Progenitor cell of endocrine pancreas (in vitro differentiated cells): ENCODE data around the gene ATP2A3. TPM values are rescaled to one million over a fixed set of nuclear protein-coding genes. Genes with fewer than 3 reads are reported as not detected.

Experiments
- DNase-seq: peaks from one replicate; pipeline ENCODE4 v3.0.0; 2021; ENCODE audit warnings: low spot score; ENCODE audit not compliant: unreplicated experiment
- H3K27ac Mint-ChIP-seq: 2 replicates; pipeline ENCODE4 v1.8.0; 2021; ENCODE audit warnings: mild to moderate bottlenecking, moderate library complexity, mixed read lengths
- H3K27me3 Mint-ChIP-seq: 2 replicates; pipeline ENCODE4 v1.8.0; 2021; ENCODE audit warnings: mixed read lengths
- H3K36me3 Mint-ChIP-seq: 2 replicates; pipeline ENCODE4 v1.8.0; 2022; ENCODE audit warnings: mixed read lengths; ENCODE audit not compliant: insufficient read depth
- H3K4me1 Mint-ChIP-seq: 2 replicates; pipeline ENCODE4 v1.8.0; 2021; ENCODE audit warnings: low read depth, mixed read lengths
- H3K4me3 Mint-ChIP-seq: 2 replicates; pipeline ENCODE4 v1.8.0; 2021; ENCODE audit warnings: low read depth, mild to moderate bottlenecking, moderate library complexity, mixed read lengths
- H3K9me3 Mint-ChIP-seq: 2 replicates; pipeline ENCODE4 v1.8.0; 2021; ENCODE audit warnings: low read depth, mixed read lengths
- total RNA-seq: library from RNA; stranded (reverse); gene quantifications from 2 replicates; pipeline ENCODE4 v1.2.1, GENCODE V29; 2021
- TF ChIP-seq, protein P1 (sequence below): fragments of 200-600 bp; sonication (generic); IDR thresholded peaks from one replicate; pipeline ENCODE4 v1.5.0; 2021; ENCODE audit warnings: antibody characterized with exemption, mild to moderate bottlenecking; ENCODE audit not compliant: unreplicated experiment

The ATP2A3 gene
- total RNA-seq, 1 donor from 2014 or later = 59.2 TPM

DNA sequence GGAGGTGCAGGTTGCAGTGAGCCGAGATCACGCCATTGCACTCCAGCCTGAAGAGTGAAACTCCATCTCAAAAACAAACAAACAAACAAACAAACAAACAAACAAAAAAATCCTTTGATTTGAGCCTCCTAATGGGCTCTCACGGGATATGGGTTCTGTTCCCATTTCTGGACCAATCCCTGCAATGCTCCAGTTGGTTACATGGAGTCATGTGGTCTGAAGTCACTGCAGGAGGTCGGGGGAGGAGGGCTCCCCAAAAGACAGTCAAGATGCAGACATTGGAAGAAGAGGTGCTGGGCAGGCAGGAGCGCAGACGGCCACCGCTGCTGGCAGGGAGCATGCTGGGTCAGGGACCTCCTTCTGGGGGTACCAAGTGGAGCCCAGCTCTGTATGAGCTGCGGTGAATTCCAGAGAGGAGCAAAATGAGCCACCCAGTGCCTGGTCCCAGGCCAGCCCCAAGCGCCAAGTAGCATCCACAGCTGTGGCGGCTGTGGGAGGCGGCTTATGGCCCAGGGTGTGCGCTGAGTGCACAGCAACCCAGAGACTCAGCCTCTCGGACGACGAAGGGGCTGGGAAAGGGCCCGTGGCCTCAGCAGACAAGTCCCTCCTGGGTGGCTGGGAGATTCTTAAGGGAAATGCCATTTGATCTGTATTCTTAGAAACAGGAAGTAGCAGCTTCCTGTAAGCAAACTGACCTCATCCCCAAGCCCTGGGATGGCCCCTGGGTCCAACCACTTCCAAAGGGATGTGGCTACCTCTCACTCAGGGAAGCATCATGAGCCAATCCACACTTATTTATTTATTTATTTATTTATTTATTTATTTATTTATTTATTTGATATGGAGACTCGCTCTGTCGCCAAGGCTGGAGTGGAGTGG is 19.6 kb upstream of the ATP2A3 start:
- TF ChIP-seq, protein P1, sequence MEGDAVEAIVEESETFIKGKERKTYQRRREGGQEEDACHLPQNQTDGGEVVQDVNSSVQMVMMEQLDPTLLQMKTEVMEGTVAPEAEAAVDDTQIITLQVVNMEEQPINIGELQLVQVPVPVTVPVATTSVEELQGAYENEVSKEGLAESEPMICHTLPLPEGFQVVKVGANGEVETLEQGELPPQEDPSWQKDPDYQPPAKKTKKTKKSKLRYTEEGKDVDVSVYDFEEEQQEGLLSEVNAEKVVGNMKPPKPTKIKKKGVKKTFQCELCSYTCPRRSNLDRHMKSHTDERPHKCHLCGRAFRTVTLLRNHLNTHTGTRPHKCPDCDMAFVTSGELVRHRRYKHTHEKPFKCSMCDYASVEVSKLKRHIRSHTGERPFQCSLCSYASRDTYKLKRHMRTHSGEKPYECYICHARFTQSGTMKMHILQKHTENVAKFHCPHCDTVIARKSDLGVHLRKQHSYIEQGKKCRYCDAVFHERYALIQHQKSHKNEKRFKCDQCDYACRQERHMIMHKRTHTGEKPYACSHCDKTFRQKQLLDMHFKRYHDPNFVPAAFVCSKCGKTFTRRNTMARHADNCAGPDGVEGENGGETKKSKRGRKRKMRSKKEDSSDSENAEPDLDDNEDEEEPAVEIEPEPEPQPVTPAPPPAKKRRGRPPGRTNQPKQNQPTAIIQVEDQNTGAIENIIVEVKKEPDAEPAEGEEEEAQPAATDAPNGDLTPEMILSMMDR = no peak
- Mint-ChIP-seq H3K27me3 (peaks cover 12% of the 10 kb centered on the region), H3K4me3 (no peak overlapping the region), H3K27ac (no peak overlapping the region), H3K36me3 (no peaks in the 10 kb centered on the region), H3K4me1 (no peaks in the 10 kb centered on the region), H3K9me3 (no peaks in the 10 kb centered on the region)
- DNase-seq = no peak

DNA sequence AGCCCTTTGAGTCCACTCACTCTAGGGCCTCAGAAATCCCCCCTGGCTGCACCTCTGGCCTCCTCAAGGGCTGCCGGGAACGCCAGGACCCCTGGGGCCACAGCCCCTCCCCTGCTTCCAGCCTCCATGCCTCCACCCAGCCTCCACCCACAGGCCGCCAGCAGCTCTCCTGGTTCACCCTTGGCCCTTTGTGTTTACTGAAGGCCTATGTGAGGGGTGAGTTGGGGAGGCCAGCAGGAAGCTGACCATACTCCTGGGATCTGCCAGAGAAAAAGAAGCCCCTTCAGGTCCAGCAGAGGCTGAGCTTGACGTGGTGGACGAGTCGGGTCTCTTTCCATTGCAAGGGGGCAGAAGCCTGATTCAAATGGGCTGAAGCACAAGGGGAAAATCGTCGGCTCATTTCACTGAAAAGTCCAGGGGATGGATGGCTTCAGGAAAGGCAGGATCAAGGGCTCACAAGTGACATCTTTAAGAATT is 18.3 kb upstream of the ATP2A3 start:
- H3K9me3 Mint-ChIP-seq = peaks cover 3% of the 10 kb centered on the region
- H3K27me3 Mint-ChIP-seq = peaks cover 12% of the 10 kb centered on the region
- no peak overlapping the region for H3K27ac Mint-ChIP-seq
- TF ChIP-seq, protein P1 = no peak
- no peaks in the 10 kb centered on the region for H3K4me1 Mint-ChIP-seq
- no peak for DNase-seq
- H3K36me3 Mint-ChIP-seq = no peaks in the 10 kb centered on the region
- H3K4me3 Mint-ChIP-seq = no peak overlapping the region

DNA sequence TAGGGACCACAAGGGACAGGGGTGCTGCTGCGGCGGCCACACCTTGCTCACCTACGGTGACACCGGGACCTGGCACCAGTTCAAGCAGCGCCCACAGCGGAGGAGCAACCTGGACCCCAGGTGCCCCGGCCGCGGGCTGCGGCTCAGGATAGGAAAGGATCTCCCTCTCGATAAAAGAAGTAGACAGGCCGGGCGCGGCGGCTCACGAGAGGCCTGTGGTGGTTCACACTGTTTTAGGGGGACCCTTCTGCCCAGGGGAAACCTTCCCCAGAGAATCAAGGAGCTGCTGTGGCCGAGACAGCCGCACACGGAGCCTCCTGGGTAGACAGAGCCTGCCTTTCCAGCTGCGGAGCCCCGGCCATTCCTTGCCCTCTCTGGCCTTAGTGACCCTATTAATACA is 17.9 kb upstream of the ATP2A3 start:
- Mint-ChIP-seq H3K4me1 (no peaks in the 10 kb centered on the region), H3K9me3 (peaks cover 3% of the 10 kb centered on the region)
- DNase-seq = no peak

DNA sequence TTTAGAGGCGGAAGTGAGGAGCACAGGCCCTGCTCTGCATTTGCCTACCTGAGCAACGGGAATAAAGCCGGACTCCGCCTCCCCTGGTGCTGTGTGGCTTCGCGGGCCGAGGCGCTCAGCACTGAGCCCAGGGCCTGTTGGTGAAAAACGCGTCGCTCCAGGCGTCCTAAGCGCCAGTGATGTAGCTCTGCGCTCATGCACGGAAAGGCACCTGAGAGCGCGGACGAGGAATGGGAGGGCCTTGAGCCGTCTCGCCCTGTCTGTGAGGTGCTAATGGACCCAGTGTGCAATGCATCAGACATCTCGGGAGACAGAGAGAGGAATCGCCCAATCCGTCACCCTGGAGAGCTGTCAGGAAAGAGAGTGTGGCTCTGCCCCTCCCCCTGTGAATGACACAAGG is 17.2 kb upstream of the ATP2A3 start:
- no peaks in the 10 kb centered on the region for H3K36me3 Mint-ChIP-seq

More for the DNA sequence above, 17.9 kb upstream of the ATP2A3 start:
- H3K27ac Mint-ChIP-seq = no peak overlapping the region
- peaks cover 12% of the 10 kb centered on the region for H3K27me3 Mint-ChIP-seq
- H3K4me3 Mint-ChIP-seq = no peak overlapping the region
- H3K36me3 Mint-ChIP-seq = no peaks in the 10 kb centered on the region
- TF ChIP-seq, protein P1 = no peak

DNA sequence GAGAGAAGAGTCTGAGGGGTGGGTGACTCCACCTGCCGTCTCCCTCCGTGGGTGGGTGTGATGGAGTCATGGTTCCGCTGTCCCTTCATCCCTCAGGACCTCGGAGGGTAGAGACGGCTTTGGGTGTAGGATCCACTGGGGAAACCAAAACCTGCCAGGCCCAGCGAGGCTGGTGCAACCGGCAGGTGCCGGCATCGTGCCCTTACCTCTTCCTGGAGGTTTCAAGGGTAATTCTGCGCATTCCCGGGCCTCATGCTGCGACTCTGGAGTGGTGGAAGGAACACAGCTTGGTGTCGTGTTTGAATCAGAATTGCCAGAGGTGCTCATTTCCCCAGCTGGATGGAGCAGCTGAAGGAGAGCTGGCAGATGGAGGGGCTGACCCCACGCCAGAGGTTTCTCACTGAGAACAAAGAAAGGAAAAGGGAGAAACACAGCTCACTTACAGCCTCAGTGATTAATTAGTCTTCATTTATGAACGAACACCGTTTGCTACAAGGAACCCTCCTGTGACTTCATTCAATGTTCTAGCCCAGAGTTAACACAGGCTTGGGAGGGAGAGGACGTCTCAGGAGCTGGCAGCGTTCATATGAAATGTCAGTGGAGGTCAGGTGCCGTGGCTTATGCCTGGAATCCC is 16.3 kb upstream of the ATP2A3 start:
- no peak for DNase-seq
- H3K27ac Mint-ChIP-seq = no peak overlapping the region
- H3K27me3 Mint-ChIP-seq = peaks cover 8% of the 10 kb centered on the region
- TF ChIP-seq, protein P1 = no peak
- H3K4me1 Mint-ChIP-seq = peaks cover 1% of the 10 kb centered on the region
- H3K36me3 Mint-ChIP-seq = no peaks in the 10 kb centered on the region
- H3K4me3 Mint-ChIP-seq = no peak overlapping the region
- peaks cover 3% of the 10 kb centered on the region for H3K9me3 Mint-ChIP-seq

More for the DNA sequence above, 17.2 kb upstream of the ATP2A3 start:
- Mint-ChIP-seq H3K27ac (no peak overlapping the region), H3K27me3 (peaks cover 10% of the 10 kb centered on the region), H3K4me1 (peaks cover 1% of the 10 kb centered on the region), H3K4me3 (no peak overlapping the region), H3K9me3 (peaks cover 3% of the 10 kb centered on the region)
- no peak for DNase-seq
- TF ChIP-seq, protein P1 = no peak
